Esophagus muscularis mucosa (tissue), 4 donors: ENCODE data around the gene TBC1D22A. TPM values are rescaled to one million over a fixed set of nuclear protein-coding genes. Genes with fewer than 3 reads are reported as not detected.

Experiments
- DNase-seq: peaks from one replicate; pipeline ENCODE4 v3.0.0-alpha.2; 2017; ENCODE audit errors: extremely low spot score
- H3K27ac ChIP-seq, 4 donors: fragments of 200-600 bp; sonication (generic); replicated peaks in 1 of 4; 1 replicate in 3 of 4; 2 replicates in 1 of 4; pipeline ENCODE4 v1.5.1; 2016 to 2019; ENCODE audit warnings: mild to moderate bottlenecking in 1 of 4
- H3K27me3 ChIP-seq, 4 donors: fragments of 200-600 bp; sonication (generic); one replicate each; pipeline versions ENCODE4 v1.5.1 to v1.6.0; 2016 to 2019
- H3K36me3 ChIP-seq, 4 donors: fragments of 200-600 bp; sonication (generic); one replicate each; pipeline ENCODE4 v1.5.1; 2016 to 2019
- H3K4me1 ChIP-seq, 4 donors: fragments of 200-600 bp; sonication (generic); one replicate each; pipeline ENCODE4 v1.5.1; 2016 to 2019
- H3K4me3 ChIP-seq, 4 donors: fragments of 200-600 bp; sonication (generic); 1 replicate in 2 of 4; 2 replicates in 2 of 4; pipeline ENCODE4 v1.5.1; 2016 to 2019; ENCODE audit warnings: mild to moderate bottlenecking in 4 of 4, moderate library complexity in 1 of 4
- H3K9me3 ChIP-seq, 4 donors: fragments of 200-600 bp; sonication (generic); 1 replicate in 3 of 4; 2 replicates in 1 of 4; pipeline ENCODE4 v1.5.1; 2016 to 2019
- EP300 ChIP-seq: sonication (generic); formaldehyde crosslinking; IDR thresholded peaks from one replicate; pipeline ENCODE4 v1.6.1; 2017; ENCODE audit warnings: antibody characterized with exemption
- POLR2A ChIP-seq: fragments of 450-650 bp; IDR thresholded peaks from one replicate; pipeline ENCODE4 v1.6.1; 2017; ENCODE audit warnings: antibody characterized with exemption, moderate library complexity, mild to moderate bottlenecking, low read depth
- POLR2AphosphoS5 ChIP-seq, 2 donors: sonication (generic); formaldehyde crosslinking; IDR thresholded peaks; one replicate each; pipeline ENCODE4 v1.6.1; 2017; ENCODE audit warnings: antibody characterized with exemption in 2 of 2
- WGBS: methylation state at CpG from one replicate; pipeline ENCODE4 v1.1.5; 2018; 5-methylcytosine and 5-hydroxymethylcytosine counted together
- intact Hi-C: fragments of 100-400 bp; cut with DNase I; formaldehyde crosslinking; loops from one replicate; pipeline ENCODE4 v1.15.1; 2023
- total RNA-seq, 4 donors: library from RNA; depleted of rRNA; stranded (reverse); fragments of >200 nt; gene quantifications; one replicate each; pipeline versions ENCODE4 v1.1.0 to v1.2.1, GENCODE V29; 2016
- TF ChIP-seq, protein P1 (sequence below), 3 experiments: fragments of 200-600 bp in 2 of 3; fragments of 450-650 bp in 1 of 3; sonication (generic) in 2 of 3; IDR thresholded peaks; one replicate each; pipeline ENCODE4 v1.5.1; 2017 to 2019; ENCODE audit warnings: antibody characterized with exemption in 3 of 3, mild to moderate bottlenecking in 2 of 3, moderate library complexity in 1 of 3

The TBC1D22A gene
- total RNA-seq, 4 donors from 2014 or later = 15.2 to 20.7 (median 18.8) TPM

DNA sequence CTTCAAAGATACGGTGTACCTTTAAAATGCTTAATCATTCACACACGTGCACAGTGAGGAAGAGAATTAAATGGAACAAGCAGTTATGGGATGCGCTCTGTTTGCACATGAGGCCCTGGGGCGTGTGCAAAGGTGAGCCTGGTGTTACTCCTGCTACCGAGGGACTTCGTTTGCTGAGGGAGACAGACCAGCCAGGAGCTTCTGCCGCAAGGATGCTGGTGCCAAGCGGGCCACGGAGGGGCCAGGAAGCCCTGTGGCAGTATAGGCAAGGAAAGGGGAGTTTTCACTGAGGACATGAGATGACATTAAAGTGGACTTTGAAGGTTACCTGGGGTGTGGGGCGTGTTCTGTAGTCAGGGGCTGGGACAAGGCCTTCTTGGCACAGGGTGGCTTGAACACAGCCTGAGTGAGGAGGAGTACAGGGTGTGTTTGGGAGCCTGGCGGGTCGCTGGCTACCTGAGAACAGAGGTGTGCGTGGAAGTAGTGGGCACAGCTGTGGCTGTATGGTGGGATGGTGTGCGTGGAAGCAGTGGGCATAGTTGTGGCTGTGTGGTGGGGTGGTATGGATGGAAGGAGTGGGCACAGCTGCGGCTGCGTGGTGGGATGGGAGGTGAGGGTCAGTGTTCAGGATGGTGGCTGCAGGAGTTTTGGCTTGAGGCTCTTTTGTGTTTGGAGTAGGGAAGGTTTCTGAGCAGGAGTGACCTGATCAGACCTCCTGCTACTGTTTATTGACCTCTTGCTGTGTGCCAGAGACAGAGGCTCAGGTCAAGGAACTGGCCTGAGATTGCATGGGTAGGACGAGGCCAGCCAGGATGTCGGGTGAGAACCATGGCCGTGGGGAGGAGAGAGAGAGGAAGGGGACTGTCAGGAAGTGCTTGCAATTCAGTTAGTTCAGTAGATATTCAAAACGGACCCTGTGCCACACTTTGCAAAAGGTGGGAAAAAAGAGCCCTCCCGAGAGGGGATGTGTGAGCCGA is 13.7 kb downstream of the TBC1D22A start:
- no peak for DNase-seq
- peaks cover 52 to 57% (median 54%) of the 10 kb centered on the region in 4 donors for H3K4me1 ChIP-seq
- H3K27ac ChIP-seq = no peak overlapping the region
- no peaks in the 10 kb centered on the region for H3K36me3 ChIP-seq
- TF ChIP-seq POLR2A (no peak), POLR2AphosphoS5 (IDR thresholded peaks at IDR 0.05) (no peak), EP300 (no peak)
- TF ChIP-seq, protein P1, sequence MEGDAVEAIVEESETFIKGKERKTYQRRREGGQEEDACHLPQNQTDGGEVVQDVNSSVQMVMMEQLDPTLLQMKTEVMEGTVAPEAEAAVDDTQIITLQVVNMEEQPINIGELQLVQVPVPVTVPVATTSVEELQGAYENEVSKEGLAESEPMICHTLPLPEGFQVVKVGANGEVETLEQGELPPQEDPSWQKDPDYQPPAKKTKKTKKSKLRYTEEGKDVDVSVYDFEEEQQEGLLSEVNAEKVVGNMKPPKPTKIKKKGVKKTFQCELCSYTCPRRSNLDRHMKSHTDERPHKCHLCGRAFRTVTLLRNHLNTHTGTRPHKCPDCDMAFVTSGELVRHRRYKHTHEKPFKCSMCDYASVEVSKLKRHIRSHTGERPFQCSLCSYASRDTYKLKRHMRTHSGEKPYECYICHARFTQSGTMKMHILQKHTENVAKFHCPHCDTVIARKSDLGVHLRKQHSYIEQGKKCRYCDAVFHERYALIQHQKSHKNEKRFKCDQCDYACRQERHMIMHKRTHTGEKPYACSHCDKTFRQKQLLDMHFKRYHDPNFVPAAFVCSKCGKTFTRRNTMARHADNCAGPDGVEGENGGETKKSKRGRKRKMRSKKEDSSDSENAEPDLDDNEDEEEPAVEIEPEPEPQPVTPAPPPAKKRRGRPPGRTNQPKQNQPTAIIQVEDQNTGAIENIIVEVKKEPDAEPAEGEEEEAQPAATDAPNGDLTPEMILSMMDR (IDR thresholded peaks at IDR 0.05) = no peak
- no peaks in the 10 kb centered on the region for H3K9me3 ChIP-seq
- H3K27me3 ChIP-seq = no peaks in the 10 kb centered on the region
- intact Hi-C loops = no loop called here
- 79% methylated on average over 22 of the region's 22 CpGs for WGBS
- no peak overlapping the region for H3K4me3 ChIP-seq

DNA sequence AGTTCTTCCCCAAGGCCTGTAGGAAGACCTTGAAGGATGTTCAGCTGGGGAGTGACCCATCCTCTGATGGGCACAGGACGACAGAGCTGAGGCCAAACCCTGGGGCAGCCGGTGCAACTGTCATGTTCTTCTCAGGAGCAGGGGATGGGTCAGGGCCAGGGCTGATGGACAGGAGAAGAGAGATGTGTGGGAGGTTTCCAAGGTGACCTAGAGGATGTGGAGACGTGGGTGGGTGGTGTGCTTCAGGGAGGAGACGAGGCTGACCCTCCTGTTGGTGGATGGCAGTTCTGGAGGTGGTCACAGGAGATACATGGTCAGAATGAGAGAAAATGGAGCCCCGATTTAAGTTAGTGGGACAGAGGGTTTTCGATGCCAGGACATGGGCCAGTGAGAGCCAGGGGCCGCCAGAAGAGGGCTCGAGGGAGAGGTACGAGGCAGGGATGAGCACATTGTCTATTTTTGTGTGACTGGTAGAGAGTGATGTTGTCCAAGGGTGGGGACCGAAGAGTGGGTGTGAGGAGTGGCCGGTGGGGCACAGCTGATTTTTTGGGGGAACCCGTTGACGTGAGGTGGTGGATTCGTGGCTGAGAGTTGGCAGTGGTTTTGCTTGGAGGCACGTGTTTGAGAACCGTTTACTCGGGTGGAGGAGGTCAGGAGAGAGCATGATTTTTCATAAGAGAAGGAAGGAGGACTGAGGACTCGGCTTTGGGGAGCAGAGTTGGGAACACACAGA is 14.6 kb downstream of the TBC1D22A start:
- no peaks in the 10 kb centered on the region for H3K36me3 ChIP-seq
- H3K27ac ChIP-seq = no peak overlapping the region
- WGBS = 68% methylated on average over 18 of the region's 18 CpGs
- H3K27me3 ChIP-seq = no peaks in the 10 kb centered on the region
- H3K4me1 ChIP-seq = peaks cover 47 to 55% (median 52%) of the 10 kb centered on the region in 4 donors
- intact Hi-C loops = no loop called here
- DNase-seq = no peak
- H3K9me3 ChIP-seq = no peaks in the 10 kb centered on the region
- no peak overlapping the region for H3K4me3 ChIP-seq
- TF ChIP-seq EP300 = no peak
- no peak for TF ChIP-seq POLR2AphosphoS5 (IDR thresholded peaks at IDR 0.05)
- TF ChIP-seq, protein P1 (IDR thresholded peaks at IDR 0.05) = no peak
- no peak for TF ChIP-seq POLR2A

DNA sequence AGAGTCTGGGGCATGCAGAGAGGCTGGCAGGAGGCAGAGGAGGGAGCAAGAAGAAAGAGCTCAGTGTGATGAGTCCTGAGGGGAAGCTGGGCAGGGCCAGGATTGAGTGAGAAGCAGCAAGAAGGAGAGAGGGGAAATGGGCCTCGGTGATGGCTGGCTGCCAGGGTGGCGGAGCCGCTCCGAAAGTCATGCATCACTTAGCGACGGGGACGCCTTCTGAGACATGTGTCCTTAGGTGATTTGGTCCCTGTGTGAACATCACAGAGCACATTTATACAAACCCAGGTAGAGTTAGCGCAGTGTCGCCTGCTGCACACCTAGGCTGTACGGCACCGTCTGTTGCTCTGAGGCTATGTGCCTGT is 15.1 kb downstream of the TBC1D22A start:
- H3K4me1 ChIP-seq = peaks cover 47 to 55% (median 52%) of the 10 kb centered on the region in 4 donors
- no peaks in the 10 kb centered on the region for H3K9me3 ChIP-seq
- H3K27me3 ChIP-seq = no peaks in the 10 kb centered on the region
- WGBS = 62% methylated on average over 8 of the region's 11 CpGs
- H3K27ac ChIP-seq = no peak overlapping the region
- H3K36me3 ChIP-seq = no peaks in the 10 kb centered on the region
- intact Hi-C loops = no loop called here
- no peak for DNase-seq
- H3K4me3 ChIP-seq = no peak overlapping the region
- TF ChIP-seq, protein P1 (IDR thresholded peaks at IDR 0.05) = no peak
- TF ChIP-seq POLR2AphosphoS5 (IDR thresholded peaks at IDR 0.05) = no peak
- TF ChIP-seq POLR2A = no peak
- no peak for TF ChIP-seq EP300

- intact Hi-C loops = no loop called here
Observed at GRCh38 chr22:46779023-46779422, 16.6 kb downstream of the TBC1D22A start.

More at GRCh38 chr22:46779023-46779422, 16.6 kb downstream of the TBC1D22A start:
- TF ChIP-seq POLR2A (no peak), POLR2AphosphoS5 (IDR thresholded peaks at IDR 0.05) (no peak)
- TF ChIP-seq, protein P1 (IDR thresholded peaks at IDR 0.05) = no peak
- H3K36me3 ChIP-seq = no peaks in the 10 kb centered on the region
- peaks cover 36 to 41% (median 38%) of the 10 kb centered on the region in 4 donors for H3K4me1 ChIP-seq
- 91% methylated on average over 3 of the region's 4 CpGs for WGBS
- DNase-seq = no peak
- no peak overlapping the region for H3K4me3 ChIP-seq
- H3K9me3 ChIP-seq = no peaks in the 10 kb centered on the region
- H3K27ac ChIP-seq = no peak overlapping the region
- H3K27me3 ChIP-seq = no peaks in the 10 kb centered on the region
